Upper lobe of left lung (tissue), 6 donors: ENCODE results near the gene SLC25A26. TPM values are rescaled to one million over a fixed set of nuclear protein-coding genes. Genes with fewer than 3 reads are reported as not detected.

ENCODE experiments used
- ATAC-seq, 2 donors: fragments of 200-7000 bp; cut with Tn5 transposase; one replicate each; pipeline ENCODE4 v1.9.1; 2022; ENCODE audit warnings: mild to moderate bottlenecking in 2 of 2, moderate library complexity in 2 of 2; ENCODE audit not compliant: low FRiP score in 2 of 2
- DNase-seq, 2 donors: peaks; one replicate each; pipeline ENCODE4 v3.0.0-alpha.2; 2019 to 2020
- H3K27ac ChIP-seq, 4 donors: fragments of 200-600 bp; sonication (generic); one replicate each; pipeline ENCODE4 v1.5.1; 2016 to 2019
- H3K27me3 ChIP-seq, 4 donors: fragments of 200-600 bp; sonication (generic); one replicate each; pipeline ENCODE4 v1.5.1; 2017 to 2019
- H3K36me3 ChIP-seq, 4 donors: fragments of 200-600 bp; sonication (generic); one replicate each; pipeline ENCODE4 v1.5.1; 2016 to 2019
- H3K4me1 ChIP-seq, 4 donors: fragments of 200-600 bp; sonication (generic); one replicate each; pipeline ENCODE4 v1.5.1; 2018 to 2019
- H3K4me3 ChIP-seq, 4 donors: fragments of 200-600 bp; sonication (generic); one replicate each; pipeline ENCODE4 v1.5.1; 2017 to 2019; ENCODE audit warnings: mild to moderate bottlenecking in 2 of 4, moderate library complexity in 1 of 4
- H3K9me3 ChIP-seq, 4 donors: fragments of 200-600 bp; sonication (generic); one replicate each; pipeline ENCODE4 v1.5.1; 2018 to 2019
- EP300 ChIP-seq, 4 donors: sonication (generic); formaldehyde crosslinking; IDR thresholded peaks; one replicate each; pipeline ENCODE4 v1.5.1; 2017; ENCODE audit warnings: antibody characterized with exemption in 4 of 4, control low read depth in 2 of 4
- POLR2A ChIP-seq, 4 donors: fragments of 450-650 bp; IDR thresholded peaks; one replicate each; pipeline ENCODE4 v1.5.1; 2016 to 2017; ENCODE audit warnings: antibody characterized with exemption in 4 of 4, mild to moderate bottlenecking in 2 of 4
- POLR2AphosphoS5 ChIP-seq, 2 donors: sonication (generic); formaldehyde crosslinking; IDR thresholded peaks; one replicate each; pipeline ENCODE4 v1.5.1; 2017; ENCODE audit warnings: antibody characterized with exemption in 2 of 2
- WGBS, 2 donors: methylation state at CpG; one replicate each; pipeline ENCODE4 v1.1.5; 2017 to 2018; 5-methylcytosine and 5-hydroxymethylcytosine counted together
- total RNA-seq, 6 donors: library from RNA; depleted of rRNA in 4 of 6; stranded (reverse); fragments of >200 nt in 4 of 6; gene quantifications; one replicate each; pipeline versions ENCODE4 v1.1.0 to v1.2.1, GENCODE V29; 2016 to 2021
- TF ChIP-seq, protein P1 (sequence below), 6 experiments: fragments of 450-650 bp in 4 of 6; fragments of 200-600 bp in 2 of 6; sonication (generic) in 2 of 6; IDR thresholded peaks; one replicate each; pipeline ENCODE4 v1.5.1; 2016 to 2019; ENCODE audit warnings: antibody characterized with exemption in 6 of 6
- donor health status: DM: no; HTN: no; CAD: no; lungs with moderate emphysema.
- donor health status: DM: no; HTN: yes; CAD: no; lungs with severe emphysema.

The SLC25A26 gene
- total RNA-seq, 6 donors from 2014 or later = 8.4 to 18.8 (median 17.0) TPM

DNA sequence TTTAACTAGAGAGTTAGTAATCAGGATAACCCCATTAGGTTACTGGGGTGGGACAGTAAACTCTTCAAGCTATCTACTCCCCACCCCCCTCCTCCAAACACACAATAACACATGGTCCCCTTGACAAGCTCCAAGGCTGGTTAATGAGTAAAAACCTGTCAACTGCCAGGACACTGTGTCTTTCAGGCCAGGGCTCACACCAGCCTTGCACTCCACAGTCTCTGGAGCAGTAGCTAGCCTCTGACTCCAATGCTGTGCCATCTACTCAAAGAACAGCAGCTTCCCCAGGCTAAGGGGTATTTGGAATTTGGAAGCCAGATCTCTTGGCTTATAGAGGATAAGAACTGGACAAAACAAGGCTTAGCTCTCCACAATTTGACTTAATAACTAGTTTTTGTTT, 164.3 kb downstream of the SLC25A26 start:
- Histone ChIP-seq H3K9me3 (no peaks in the 10 kb centered on the region), H3K4me3 (no peak overlapping the region), H3K27me3 (no peaks in the 10 kb centered on the region), H3K27ac (no peak overlapping the region), H3K4me1 (no peaks in the 10 kb centered on the region), H3K36me3 (peaks cover 36 to 67% (median 64%) of the 10 kb centered on the region in 4 donors)
- no peak for ATAC-seq
- no peak for DNase-seq
- TF ChIP-seq EP300 (IDR thresholded peaks at IDR 0.05) (no peak), POLR2A (IDR thresholded peaks at IDR 0.05) (no peak)

DNA sequence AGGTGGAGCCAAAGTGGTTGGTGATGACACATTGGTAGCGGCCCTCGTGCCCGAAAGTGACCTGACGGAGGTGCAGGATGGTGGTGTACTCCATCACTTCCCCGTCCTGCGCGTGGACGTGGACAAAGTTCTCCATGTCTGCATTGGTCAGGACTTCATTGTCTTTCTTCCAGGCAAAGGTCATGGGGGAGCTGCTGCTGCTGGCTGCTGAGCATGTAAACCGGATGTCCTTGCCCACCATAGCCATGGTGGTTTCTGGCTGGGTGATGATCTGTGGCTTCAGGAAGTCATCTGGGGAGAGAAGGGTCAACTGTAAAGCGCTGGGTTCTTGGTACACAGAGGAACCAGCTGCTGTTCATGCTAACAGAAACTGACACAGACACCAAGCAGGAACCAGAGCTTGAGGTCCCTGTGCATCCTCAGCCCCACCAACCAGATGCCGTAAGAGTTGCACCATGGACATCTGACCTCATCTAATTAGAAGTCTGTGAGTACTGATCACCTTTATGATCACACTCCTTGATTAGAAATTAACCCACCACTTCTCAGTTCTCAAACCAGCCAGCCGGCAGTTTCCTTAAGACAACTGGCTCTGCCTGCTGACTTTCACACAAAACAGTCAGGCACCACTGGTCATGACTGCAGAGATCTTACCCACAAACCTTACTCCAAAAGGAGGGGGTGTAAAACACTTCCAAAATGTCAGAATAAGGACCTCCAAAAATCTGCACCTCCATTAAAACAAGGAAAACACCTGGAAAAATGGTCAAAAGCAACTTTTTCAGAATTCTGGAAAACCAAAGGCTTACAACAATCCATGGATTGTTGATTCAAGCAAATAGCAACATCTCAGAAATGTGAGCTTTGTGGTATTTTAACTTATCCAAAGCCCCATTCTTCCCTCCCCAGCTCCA, 165.5 kb downstream of the SLC25A26 start:
- TF ChIP-seq POLR2AphosphoS5 (IDR thresholded peaks at IDR 0.05) = no peak
- TF ChIP-seq EP300 (IDR thresholded peaks at IDR 0.05) = no peak
- TF ChIP-seq POLR2A (IDR thresholded peaks at IDR 0.05) = no peak
- TF ChIP-seq, protein P1, sequence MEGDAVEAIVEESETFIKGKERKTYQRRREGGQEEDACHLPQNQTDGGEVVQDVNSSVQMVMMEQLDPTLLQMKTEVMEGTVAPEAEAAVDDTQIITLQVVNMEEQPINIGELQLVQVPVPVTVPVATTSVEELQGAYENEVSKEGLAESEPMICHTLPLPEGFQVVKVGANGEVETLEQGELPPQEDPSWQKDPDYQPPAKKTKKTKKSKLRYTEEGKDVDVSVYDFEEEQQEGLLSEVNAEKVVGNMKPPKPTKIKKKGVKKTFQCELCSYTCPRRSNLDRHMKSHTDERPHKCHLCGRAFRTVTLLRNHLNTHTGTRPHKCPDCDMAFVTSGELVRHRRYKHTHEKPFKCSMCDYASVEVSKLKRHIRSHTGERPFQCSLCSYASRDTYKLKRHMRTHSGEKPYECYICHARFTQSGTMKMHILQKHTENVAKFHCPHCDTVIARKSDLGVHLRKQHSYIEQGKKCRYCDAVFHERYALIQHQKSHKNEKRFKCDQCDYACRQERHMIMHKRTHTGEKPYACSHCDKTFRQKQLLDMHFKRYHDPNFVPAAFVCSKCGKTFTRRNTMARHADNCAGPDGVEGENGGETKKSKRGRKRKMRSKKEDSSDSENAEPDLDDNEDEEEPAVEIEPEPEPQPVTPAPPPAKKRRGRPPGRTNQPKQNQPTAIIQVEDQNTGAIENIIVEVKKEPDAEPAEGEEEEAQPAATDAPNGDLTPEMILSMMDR (IDR thresholded peaks at IDR 0.05) = no peak
- no peak overlapping the region for H3K27ac ChIP-seq
- no peaks in the 10 kb centered on the region for H3K4me1 ChIP-seq
- H3K4me3 ChIP-seq = no peak overlapping the region
- 93 to 95% methylated on average over 3 to 12 of the region's 12 CpGs for WGBS, 2 donors
- no peaks in the 10 kb centered on the region for H3K27me3 ChIP-seq
- H3K9me3 ChIP-seq = no peaks in the 10 kb centered on the region
- DNase-seq = no peak
- ATAC-seq = no peak
- H3K36me3 ChIP-seq = peaks cover 26 to 58% (median 53%) of the 10 kb centered on the region in 4 donors

- no peaks in the 10 kb centered on the region for H3K27me3 ChIP-seq
- no peak for DNase-seq
- WGBS, 2 donors = 89 to 93% methylated on average over 7 of the region's 7 CpGs
- H3K4me3 ChIP-seq = no peak overlapping the region
- H3K36me3 ChIP-seq = peaks cover 21 to 55% (median 45%) of the 10 kb centered on the region in 4 donors
- no peaks in the 10 kb centered on the region for H3K4me1 ChIP-seq
- ATAC-seq = no peak
- no peak overlapping the region for H3K27ac ChIP-seq
- TF ChIP-seq, protein P1 (IDR thresholded peaks at IDR 0.05) = no peak
- no peak for TF ChIP-seq POLR2AphosphoS5 (IDR thresholded peaks at IDR 0.05)
- TF ChIP-seq POLR2A (IDR thresholded peaks at IDR 0.05) = no peak
- TF ChIP-seq EP300 (IDR thresholded peaks at IDR 0.05) = no peak
- H3K9me3 ChIP-seq = no peaks in the 10 kb centered on the region
These were observed 166.3 kb downstream of the SLC25A26 start for GRCh38 chr3:66386925-66387650.

DNA sequence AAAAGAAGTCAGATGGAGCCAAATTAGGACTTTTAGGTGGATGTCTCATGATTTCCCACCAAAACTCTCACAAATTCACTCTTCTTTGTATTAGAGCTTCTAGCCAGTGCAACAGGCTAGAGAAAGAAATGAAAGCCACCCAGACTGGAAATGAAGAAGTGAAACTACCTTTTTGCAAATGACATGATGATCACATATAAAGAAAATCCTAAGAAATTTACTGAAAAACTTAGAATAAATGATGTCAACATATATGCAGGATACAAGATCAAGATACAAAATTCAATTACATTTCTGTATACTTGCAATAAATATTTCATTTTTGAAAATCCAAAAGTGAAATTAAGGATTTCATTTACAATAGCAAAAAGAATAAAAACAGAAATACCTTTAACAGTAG, 169.2 kb downstream of the SLC25A26 start:
- Histone ChIP-seq H3K4me1 (peaks cover 0 to 5% (median 0%) of the 10 kb centered on the region in 4 donors), H3K9me3 (no peaks in the 10 kb centered on the region), H3K4me3 (no peak overlapping the region), H3K36me3 (peaks cover 10 to 50% (median 22%) of the 10 kb centered on the region in 4 donors), H3K27me3 (no peaks in the 10 kb centered on the region), H3K27ac (no peak overlapping the region)
- TF ChIP-seq, protein P1 (IDR thresholded peaks at IDR 0.05) = no peak
- no peak for TF ChIP-seq POLR2A (IDR thresholded peaks at IDR 0.05)
- TF ChIP-seq EP300 (IDR thresholded peaks at IDR 0.05) = no peak
- TF ChIP-seq POLR2AphosphoS5 (IDR thresholded peaks at IDR 0.05) = no peak
- DNase-seq (no peak), ATAC-seq (no peak)

DNA sequence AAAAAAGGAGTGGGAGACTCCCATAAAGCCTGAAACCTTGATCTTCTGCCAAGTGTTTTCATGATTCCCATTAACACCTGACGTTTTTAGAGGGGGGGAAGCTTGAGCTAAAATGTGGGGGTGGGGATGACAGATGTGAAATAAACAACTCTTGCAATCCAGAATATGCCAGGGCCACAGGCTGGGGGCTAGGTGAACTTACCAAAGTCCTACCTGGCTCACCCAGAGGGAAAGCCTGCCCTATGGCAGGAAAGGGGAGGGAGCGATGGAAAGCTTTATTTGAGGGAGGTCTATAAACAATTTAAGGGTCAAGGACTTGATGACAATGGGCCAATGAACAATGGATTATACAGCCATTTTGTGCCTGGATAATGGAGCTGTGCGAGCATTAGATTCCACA, 171.7 kb downstream of the SLC25A26 start:
- Histone ChIP-seq H3K27ac (no peak overlapping the region), H3K27me3 (no peaks in the 10 kb centered on the region), H3K4me1 (peaks cover 0 to 5% (median 0%) of the 10 kb centered on the region in 4 donors), H3K4me3 (no peak overlapping the region), H3K36me3 (peaks cover 8 to 56% (median 26%) of the 10 kb centered on the region in 4 donors), H3K9me3 (no peaks in the 10 kb centered on the region)
- no peak for ATAC-seq
- 78 to 86% methylated on average over 3 of the region's 3 CpGs for WGBS, 2 donors
- DNase-seq = no peak
- TF ChIP-seq POLR2AphosphoS5 (IDR thresholded peaks at IDR 0.05) (no peak), EP300 (IDR thresholded peaks at IDR 0.05) (no peak)
- TF ChIP-seq, protein P1 (IDR thresholded peaks at IDR 0.05) = no peak
